ENCODE data around the gene KRTAP26-1. TPM values are rescaled to one million over a fixed set of nuclear protein-coding genes. Genes with fewer than 3 reads are reported as not detected.

The KRTAP26-1 gene
- total RNA-seq, 1 experiment from 2014 or later = not detected

DNA sequence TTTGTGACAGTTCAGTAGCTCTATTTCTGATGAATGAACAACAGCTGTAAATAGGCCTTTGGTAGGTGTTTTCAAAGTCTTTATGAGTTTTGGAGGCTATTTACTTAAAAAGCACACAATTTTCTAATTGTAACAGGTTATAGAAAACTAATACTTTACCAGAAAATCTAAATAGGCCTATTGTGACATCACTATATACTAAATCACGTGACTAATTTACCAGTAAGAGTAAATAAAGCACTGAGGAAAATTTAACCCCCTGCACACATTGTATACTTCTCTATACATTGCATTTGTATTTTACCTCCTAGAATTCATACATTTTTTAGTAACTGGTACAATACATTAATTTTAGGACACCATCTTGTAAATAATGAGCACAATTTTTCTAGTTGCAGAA lies 15.0 kb downstream of the KRTAP26-1 start:
- DNase-seq (ENCODE audit: low read depth) = no peak
- in situ Hi-C loops (cut with HindIII; ENCODE audit: low pct_unique_long_range_greater_than_20kb, low sequenced_read_pairs) = no loop called here

GRCh38 chr21:30289215-30289614 lies 30.9 kb downstream of the KRTAP26-1 start, which contains the start of gene KRTAP25-1:
Gene KRTAP25-1 (minus strand): TSS chr21:30289514. CDS start chr21:30289490, 24 bp downstream.
- in situ Hi-C loops (cut with HindIII; ENCODE audit: low pct_unique_long_range_greater_than_20kb, low sequenced_read_pairs) = no loop called here
- DNase-seq (ENCODE audit: low read depth) = no peak

DNA sequence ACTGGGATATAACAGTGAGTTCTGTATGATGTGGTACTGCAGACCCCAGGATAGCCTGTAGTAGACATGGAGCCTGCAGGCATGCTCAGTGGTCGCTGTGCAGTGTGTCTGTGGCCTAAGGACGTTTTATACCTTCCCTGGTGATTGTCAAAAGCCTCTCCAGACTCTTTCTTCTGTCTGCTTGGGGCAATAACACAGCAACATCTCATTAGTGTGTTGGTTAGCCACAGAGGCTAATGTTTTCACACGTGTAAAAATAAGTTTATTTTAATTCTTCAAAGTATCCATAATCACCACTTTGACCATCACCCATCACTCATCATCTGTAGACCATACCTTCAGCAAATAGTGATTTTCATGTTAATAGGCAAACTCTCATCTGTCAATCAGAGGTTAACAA lies 37.3 kb downstream of the KRTAP26-1 start, which contains the start of gene KRTAP24-1:
Gene KRTAP24-1, minus strand, starts transcription at position 101 of the 400 bp plus-strand sequence. Its CDS starts 18 bp downstream, at position 83.
- DNase-seq (ENCODE audit: low read depth) = no peak
- in situ Hi-C loops (cut with HindIII; ENCODE audit: low pct_unique_long_range_greater_than_20kb, low sequenced_read_pairs) = no loop called here

DNA sequence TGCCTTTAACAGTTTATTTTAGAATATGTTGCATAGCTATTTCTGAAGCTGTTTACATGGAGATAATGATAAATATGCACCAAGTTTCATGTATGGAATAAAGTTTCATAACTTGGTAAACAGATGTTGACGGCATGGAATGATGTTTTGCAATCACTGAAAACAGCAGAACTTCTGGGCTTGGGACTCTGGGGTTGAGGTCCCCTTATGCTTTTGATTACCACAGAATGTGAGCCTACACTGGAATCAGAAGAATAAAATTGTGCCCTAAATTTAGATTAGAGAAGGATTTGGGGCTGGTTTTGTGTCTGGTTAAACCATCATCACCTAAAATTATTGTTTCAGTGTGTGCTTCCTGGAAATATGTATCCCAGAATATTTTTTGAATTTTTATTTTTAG lies 48.5 kb downstream of the KRTAP26-1 start:
- in situ Hi-C loops (cut with HindIII; ENCODE audit: low pct_unique_long_range_greater_than_20kb, low sequenced_read_pairs) = no loop called here
- DNase-seq (ENCODE audit: low read depth) = no peak

DNA sequence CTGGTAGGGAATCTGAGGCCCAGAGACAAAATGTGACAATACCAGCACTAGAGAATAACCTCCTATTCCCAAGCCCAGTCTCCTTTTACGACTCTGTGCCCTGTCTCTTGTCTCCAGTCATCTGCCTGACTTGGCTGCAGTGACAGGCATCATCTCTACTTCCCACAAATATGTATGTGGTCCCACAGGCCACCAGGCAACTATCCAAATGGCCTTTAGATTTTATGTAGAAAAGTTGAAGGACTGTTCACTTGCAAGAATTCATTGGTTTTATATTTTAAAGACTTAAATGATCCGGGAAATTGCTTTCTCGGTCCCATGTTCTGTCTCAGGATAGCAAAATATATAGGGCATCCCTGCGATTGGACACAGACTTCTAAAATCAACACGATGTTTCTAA lies 49.0 kb downstream of the KRTAP26-1 start:
- in situ Hi-C loops (cut with HindIII; ENCODE audit: low pct_unique_long_range_greater_than_20kb, low sequenced_read_pairs) = no loop called here
- DNase-seq (ENCODE audit: low read depth) = no peak

GRCh38 chr21:30269803-30270530 lies 50.1 kb downstream of the KRTAP26-1 start:
- no peak for DNase-seq (ENCODE audit: low read depth)
- in situ Hi-C loops (cut with HindIII; ENCODE audit: low pct_unique_long_range_greater_than_20kb, low sequenced_read_pairs) = no loop called here

Other genes with a start within 250 kb of the KRTAP26-1 start
- not detected in 2 replicates for gene CLDN17, start 153.5 kb downstream of the KRTAP26-1 start, total RNA-seq (2014; rRNA removed; shearing (Covaris generic); ENCODE audit: low replicate concordance)
- gene CLDN8, start 104.2 kb downstream of the KRTAP26-1 start, total RNA-seq (2014; rRNA removed; shearing (Covaris generic); ENCODE audit: low replicate concordance) = not detected in 2 replicates
- not detected in 2 replicates for gene KRTAP24-1, start 37.4 kb downstream of the KRTAP26-1 start, total RNA-seq (2014; rRNA removed; shearing (Covaris generic); ENCODE audit: low replicate concordance)
- gene KRTAP25-1, start 30.8 kb downstream of the KRTAP26-1 start, total RNA-seq (2014; rRNA removed; shearing (Covaris generic); ENCODE audit: low replicate concordance) = not detected in 2 replicates
- not detected in 2 replicates for gene KRTAP27-1, start 17.4 kb upstream of the KRTAP26-1 start, total RNA-seq (2014; rRNA removed; shearing (Covaris generic); ENCODE audit: low replicate concordance)
- not detected in 2 replicates for gene KRTAP23-1, start 28.3 kb upstream of the KRTAP26-1 start, total RNA-seq (2014; rRNA removed; shearing (Covaris generic); ENCODE audit: low replicate concordance)
- gene KRTAP13-2, start 52.0 kb upstream of the KRTAP26-1 start, total RNA-seq (2014; rRNA removed; shearing (Covaris generic); ENCODE audit: low replicate concordance) = not detected in 2 replicates
- gene KRTAP13-1, start 75.7 kb upstream of the KRTAP26-1 start, total RNA-seq (2014; rRNA removed; shearing (Covaris generic); ENCODE audit: low replicate concordance) = not detected in 2 replicates
- not detected in 2 replicates for gene KRTAP13-3, start 105.6 kb upstream of the KRTAP26-1 start, total RNA-seq (2014; rRNA removed; shearing (Covaris generic); ENCODE audit: low replicate concordance)
- not detected in 2 replicates for gene KRTAP13-4, start 109.9 kb upstream of the KRTAP26-1 start, total RNA-seq (2014; rRNA removed; shearing (Covaris generic); ENCODE audit: low replicate concordance)
- not detected in 2 replicates for gene KRTAP15-1, start 120.0 kb upstream of the KRTAP26-1 start, total RNA-seq (2014; rRNA removed; shearing (Covaris generic); ENCODE audit: low replicate concordance)
- gene KRTAP19-1, start 160.1 kb upstream of the KRTAP26-1 start, total RNA-seq (2014; rRNA removed; shearing (Covaris generic); ENCODE audit: low replicate concordance) = not detected in 2 replicates
- not detected in 2 replicates for gene KRTAP19-2, start 167.1 kb upstream of the KRTAP26-1 start, total RNA-seq (2014; rRNA removed; shearing (Covaris generic); ENCODE audit: low replicate concordance)
- gene KRTAP19-3, start 171.7 kb upstream of the KRTAP26-1 start, total RNA-seq (2014; rRNA removed; shearing (Covaris generic); ENCODE audit: low replicate concordance) = not detected in 2 replicates
- not detected in 2 replicates for gene KRTAP19-4, start 176.8 kb upstream of the KRTAP26-1 start, total RNA-seq (2014; rRNA removed; shearing (Covaris generic); ENCODE audit: low replicate concordance)
- gene KRTAP19-5, start 181.8 kb upstream of the KRTAP26-1 start, total RNA-seq (2014; rRNA removed; shearing (Covaris generic); ENCODE audit: low replicate concordance) = not detected in 2 replicates
- not detected in 2 replicates for gene KRTAP19-6, start 221.5 kb upstream of the KRTAP26-1 start, total RNA-seq (2014; rRNA removed; shearing (Covaris generic); ENCODE audit: low replicate concordance)
- not detected in 2 replicates for gene KRTAP19-7, start 241.0 kb upstream of the KRTAP26-1 start, total RNA-seq (2014; rRNA removed; shearing (Covaris generic); ENCODE audit: low replicate concordance)